BLaER1 (cell line): ENCODE measurements around the gene SULT1A1.
A peak's percentile ranks its signal among the peaks of the same experiment; 100 is the strongest.

Source experiments
- H3K27ac ChIP-seq: shearing (Covaris generic); formaldehyde crosslinking; 2 replicates; pipeline ENCODE4 v1.8.1; 2022
- H3K27me3 ChIP-seq: shearing (Covaris generic); formaldehyde crosslinking; 2 replicates; pipeline ENCODE4 v1.8.1; 2022
- H3K36me3 ChIP-seq: shearing (Covaris generic); formaldehyde crosslinking; 2 replicates; pipeline ENCODE4 v1.8.1; 2022
- H3K4me1 ChIP-seq: shearing (Covaris generic); formaldehyde crosslinking; 2 replicates; pipeline ENCODE4 v1.8.1; 2022
- H3K4me2 ChIP-seq: shearing (Covaris generic); formaldehyde crosslinking; 2 replicates; pipeline ENCODE4 v1.8.1; 2022
- H3K4me3 ChIP-seq: shearing (Covaris generic); formaldehyde crosslinking; 2 replicates; pipeline ENCODE4 v1.8.1; 2022
- H3K9ac ChIP-seq: shearing (Covaris generic); formaldehyde crosslinking; 2 replicates; pipeline ENCODE4 v1.8.1; 2022
- H3K9me3 ChIP-seq: shearing (Covaris generic); formaldehyde crosslinking; 2 replicates; pipeline ENCODE4 v1.8.1; 2022
- H4K20me1 ChIP-seq: shearing (Covaris generic); formaldehyde crosslinking; 2 replicates; pipeline ENCODE4 v1.8.1; 2022
- Cebpa-rat ChIP-seq: shearing (Covaris generic); IDR thresholded peaks from 2 replicates; pipeline ENCODE4 v1.8.1; 2022

Gene SULT1A1

DNA sequence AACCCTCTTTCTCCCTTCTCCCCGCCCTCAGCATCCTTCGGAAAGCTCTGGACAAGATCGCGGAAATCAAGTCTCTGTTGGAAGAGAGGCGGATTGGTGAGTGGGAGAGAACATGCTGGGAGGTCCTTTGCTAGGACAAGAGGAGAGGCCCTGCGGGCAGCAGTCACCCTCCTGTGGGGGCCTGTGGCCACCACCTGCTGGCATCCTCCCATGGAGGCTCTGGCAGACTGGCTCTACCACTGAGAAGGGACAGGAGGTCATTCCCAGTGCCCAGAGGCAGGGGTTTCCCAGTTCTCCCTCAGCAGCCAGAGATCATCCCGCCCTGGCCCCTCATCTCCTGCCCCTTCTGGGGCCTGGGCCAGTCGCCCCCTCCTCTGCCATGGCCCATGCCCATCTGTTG is 20.8 kb downstream of the SULT1A1 start:
- no peak overlapping the region for H3K4me3 ChIP-seq
- H3K9ac ChIP-seq: no peak overlapping the region
- no peaks in the 10 kb centered on the region for H3K9me3 ChIP-seq
- H3K4me1 ChIP-seq: no peaks in the 10 kb centered on the region
- H4K20me1 ChIP-seq: no peaks in the 10 kb centered on the region
- H3K27me3 ChIP-seq: no peaks in the 10 kb centered on the region
- no peak overlapping the region for H3K4me2 ChIP-seq
- no peak for TF ChIP-seq Cebpa-rat
- H3K36me3 ChIP-seq: peaks cover 93% of the 10 kb centered on the region
- no peak overlapping the region for H3K27ac ChIP-seq

DNA sequence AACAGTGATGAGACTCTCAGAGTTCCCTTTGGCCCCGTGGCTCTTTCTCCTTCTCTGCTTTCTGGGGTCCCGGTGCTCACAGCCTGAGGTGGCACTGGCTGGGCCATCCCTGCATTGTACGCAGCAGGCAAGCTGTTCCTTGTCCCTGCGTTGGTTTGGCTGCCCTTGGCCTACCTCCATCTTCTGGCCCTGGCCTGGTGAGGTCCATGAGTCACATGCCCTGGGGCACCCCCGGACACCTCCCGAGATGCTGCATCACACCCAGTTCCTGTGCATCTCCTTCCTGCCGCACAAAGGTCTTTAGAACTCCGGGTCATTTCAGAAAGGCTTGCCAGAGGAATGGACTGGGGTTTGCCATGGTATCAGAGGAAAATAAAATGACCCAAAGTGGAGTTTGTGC is 22.5 kb downstream of the SULT1A1 start:
- Histone ChIP-seq H3K4me3 (no peak overlapping the region), H3K27me3 (no peaks in the 10 kb centered on the region), H3K27ac (no peak overlapping the region), H3K4me2 (no peak overlapping the region), H3K4me1 (no peaks in the 10 kb centered on the region), H4K20me1 (no peaks in the 10 kb centered on the region), H3K9me3 (no peaks in the 10 kb centered on the region), H3K36me3 (peaks cover 99% of the 10 kb centered on the region), H3K9ac (no peak overlapping the region)
- no peak for TF ChIP-seq Cebpa-rat

DNA sequence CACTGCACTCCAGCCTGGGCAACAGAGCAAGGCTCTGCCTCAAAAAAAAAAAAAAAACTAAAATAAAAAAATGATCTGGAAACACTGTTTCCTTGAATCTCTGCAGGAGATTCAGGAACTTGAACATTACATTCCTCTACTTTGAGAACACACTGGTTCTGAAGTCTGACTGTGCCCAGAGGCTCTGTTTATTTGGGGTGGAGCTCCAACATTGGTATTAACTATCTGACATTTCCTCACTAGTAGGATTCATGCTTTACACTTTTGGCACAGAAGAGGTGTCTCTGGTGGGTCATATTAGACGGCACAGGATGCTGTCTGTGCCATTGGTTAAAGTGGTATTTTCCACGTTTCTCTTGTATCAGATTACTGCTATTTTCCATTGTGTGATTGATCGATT is 23.4 kb downstream of the SULT1A1 start:
- Histone ChIP-seq H3K36me3 (peaks cover 99% of the 10 kb centered on the region), H3K9ac (no peak overlapping the region), H4K20me1 (no peaks in the 10 kb centered on the region), H3K27me3 (no peaks in the 10 kb centered on the region), H3K9me3 (no peaks in the 10 kb centered on the region), H3K4me2 (no peak overlapping the region), H3K27ac (no peak overlapping the region), H3K4me1 (no peaks in the 10 kb centered on the region), H3K4me3 (no peak overlapping the region)
- TF ChIP-seq Cebpa-rat: no peak

DNA sequence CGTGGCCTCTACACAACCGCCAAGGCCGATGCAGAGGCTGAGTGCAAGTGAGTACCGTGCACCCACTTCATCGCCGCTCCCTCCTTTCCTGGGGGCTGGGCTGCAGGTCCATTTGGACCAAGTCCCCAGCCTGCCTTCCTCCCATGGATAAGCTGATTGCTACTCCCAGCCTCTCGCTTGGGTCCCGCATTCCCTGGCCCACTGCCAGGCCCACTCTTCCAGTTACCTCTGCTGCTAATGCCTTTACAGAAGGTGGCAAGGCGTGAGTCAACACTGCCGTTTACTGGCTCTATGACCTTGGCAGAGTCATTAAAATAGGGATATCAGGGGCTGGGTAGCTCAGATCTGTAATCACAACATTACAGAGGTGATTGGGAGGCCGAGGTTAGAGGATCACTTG is 24.2 kb downstream of the SULT1A1 start:
- Histone ChIP-seq H4K20me1 (no peaks in the 10 kb centered on the region), H3K27ac (no peak overlapping the region), H3K4me1 (no peaks in the 10 kb centered on the region), H3K27me3 (no peaks in the 10 kb centered on the region), H3K36me3 (peaks cover 99% of the 10 kb centered on the region), H3K4me3 (no peak overlapping the region), H3K9me3 (no peaks in the 10 kb centered on the region), H3K9ac (no peak overlapping the region), H3K4me2 (no peak overlapping the region)
- no peak for TF ChIP-seq Cebpa-rat

DNA sequence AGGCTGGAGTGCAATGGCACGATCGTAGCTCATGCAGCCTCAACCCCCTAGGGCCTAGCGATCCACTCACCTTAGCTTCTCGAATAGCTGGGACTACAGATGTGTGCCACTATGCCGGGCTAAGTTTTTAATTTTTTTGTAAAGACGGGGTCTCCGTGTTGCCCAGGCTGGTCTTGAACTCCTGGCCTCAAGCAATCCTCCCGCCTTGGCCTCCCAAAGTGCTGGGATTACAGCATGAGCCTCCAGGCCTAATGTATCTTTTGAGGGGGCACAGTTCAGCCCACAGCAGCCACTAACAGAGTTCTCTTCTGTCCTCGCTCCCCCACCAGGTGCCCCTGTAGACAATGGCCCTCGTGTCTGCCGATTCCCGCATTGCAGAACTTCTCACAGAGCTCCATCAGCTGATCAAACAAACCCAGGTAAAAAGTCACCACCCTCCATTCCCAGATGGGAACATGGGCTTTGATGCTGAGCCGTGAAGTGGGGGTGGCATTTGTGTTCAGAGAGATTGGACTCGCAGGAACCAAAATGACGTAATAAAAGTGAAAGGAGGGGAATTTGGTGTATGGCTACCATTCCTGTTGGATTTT is 29.0 kb downstream of the SULT1A1 start:
- TF ChIP-seq Cebpa-rat: no peak
- H3K27ac ChIP-seq: no peak overlapping the region
- H3K4me2 ChIP-seq: no peak overlapping the region
- H3K27me3 ChIP-seq: no peaks in the 10 kb centered on the region
- H4K20me1 ChIP-seq: no peaks in the 10 kb centered on the region; the same call in 1 of the 2 replicates
- no peaks in the 10 kb centered on the region for H3K4me1 ChIP-seq
- H3K9ac ChIP-seq: no peak overlapping the region
- H3K36me3 ChIP-seq: peaks cover 57% of the 10 kb centered on the region
- H3K4me3 ChIP-seq: no peak overlapping the region
- H3K9me3 ChIP-seq: no peaks in the 10 kb centered on the region

DNA sequence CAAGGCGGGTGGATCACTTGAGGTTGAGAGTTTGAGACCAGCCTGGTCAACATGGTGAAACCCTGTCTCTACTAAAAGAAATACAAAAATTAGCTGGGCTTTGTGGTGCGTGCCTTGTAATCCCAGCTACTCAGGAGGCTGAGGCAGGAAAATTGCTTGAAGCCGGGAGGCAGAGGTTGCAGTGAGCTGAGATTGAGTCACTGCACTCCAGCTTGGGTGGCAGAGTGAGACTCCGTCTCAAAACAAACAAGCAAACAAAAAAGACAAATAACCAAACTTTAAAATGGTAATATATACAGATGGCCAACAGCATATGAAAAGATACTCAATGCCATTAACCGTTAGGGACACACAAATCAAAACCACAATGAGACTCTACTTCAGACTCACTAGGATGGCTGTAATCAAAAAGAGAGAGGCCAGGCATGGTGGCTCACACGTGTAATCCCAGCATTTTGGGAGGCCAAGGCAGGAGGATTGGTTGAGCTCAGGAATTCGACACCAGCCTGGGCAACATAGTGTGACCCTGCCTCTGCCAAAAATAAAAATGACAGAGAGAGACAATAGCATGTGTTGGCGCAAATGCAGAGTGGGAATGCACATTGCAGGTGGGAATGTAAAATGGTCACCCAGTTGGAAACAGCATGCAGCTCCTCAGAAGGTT is 34.3 kb downstream of the SULT1A1 start:
- peaks cover 22% of the 10 kb centered on the region for H3K4me1 ChIP-seq
- no peak overlapping the region for H3K4me3 ChIP-seq
- no peak overlapping the region for H3K27ac ChIP-seq
- H3K27me3 ChIP-seq: no peaks in the 10 kb centered on the region
- H3K36me3 ChIP-seq: peaks cover 30% of the 10 kb centered on the region
- TF ChIP-seq Cebpa-rat: no peak
- peaks cover 22% of the 10 kb centered on the region for H4K20me1 ChIP-seq
- no peaks in the 10 kb centered on the region for H3K9me3 ChIP-seq
- no peak overlapping the region for H3K9ac ChIP-seq
- no peak overlapping the region for H3K4me2 ChIP-seq

DNA sequence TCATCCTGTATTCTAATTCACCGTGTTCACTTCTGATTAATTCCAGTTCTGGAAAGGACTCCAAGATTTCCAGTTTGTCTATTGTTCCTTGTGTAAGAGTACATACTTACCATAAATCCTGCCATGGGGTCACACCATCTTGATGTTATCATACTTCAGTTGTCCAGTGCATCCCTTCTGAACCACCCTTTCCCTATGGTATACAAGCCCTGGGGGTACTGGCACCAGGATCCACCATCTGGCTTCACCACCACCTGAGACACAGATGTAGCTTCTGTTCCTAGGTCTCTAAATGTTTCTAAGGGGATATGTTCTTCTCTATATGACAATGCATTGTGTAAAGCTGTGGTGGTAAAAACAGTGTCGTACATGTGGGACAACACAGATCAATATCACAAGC is 34.9 kb downstream of the SULT1A1 start:
- Histone ChIP-seq H3K9ac (no peak overlapping the region), H3K36me3 (peaks cover 26% of the 10 kb centered on the region; the same call in 1 of the 2 replicates), H3K4me1 (peaks cover 22% of the 10 kb centered on the region), H4K20me1 (peaks cover 24% of the 10 kb centered on the region), H3K9me3 (no peaks in the 10 kb centered on the region), H3K27me3 (no peaks in the 10 kb centered on the region), H3K27ac (no peak overlapping the region), H3K4me2 (no peak overlapping the region), H3K4me3 (no peak overlapping the region)
- TF ChIP-seq Cebpa-rat: no peak

DNA sequence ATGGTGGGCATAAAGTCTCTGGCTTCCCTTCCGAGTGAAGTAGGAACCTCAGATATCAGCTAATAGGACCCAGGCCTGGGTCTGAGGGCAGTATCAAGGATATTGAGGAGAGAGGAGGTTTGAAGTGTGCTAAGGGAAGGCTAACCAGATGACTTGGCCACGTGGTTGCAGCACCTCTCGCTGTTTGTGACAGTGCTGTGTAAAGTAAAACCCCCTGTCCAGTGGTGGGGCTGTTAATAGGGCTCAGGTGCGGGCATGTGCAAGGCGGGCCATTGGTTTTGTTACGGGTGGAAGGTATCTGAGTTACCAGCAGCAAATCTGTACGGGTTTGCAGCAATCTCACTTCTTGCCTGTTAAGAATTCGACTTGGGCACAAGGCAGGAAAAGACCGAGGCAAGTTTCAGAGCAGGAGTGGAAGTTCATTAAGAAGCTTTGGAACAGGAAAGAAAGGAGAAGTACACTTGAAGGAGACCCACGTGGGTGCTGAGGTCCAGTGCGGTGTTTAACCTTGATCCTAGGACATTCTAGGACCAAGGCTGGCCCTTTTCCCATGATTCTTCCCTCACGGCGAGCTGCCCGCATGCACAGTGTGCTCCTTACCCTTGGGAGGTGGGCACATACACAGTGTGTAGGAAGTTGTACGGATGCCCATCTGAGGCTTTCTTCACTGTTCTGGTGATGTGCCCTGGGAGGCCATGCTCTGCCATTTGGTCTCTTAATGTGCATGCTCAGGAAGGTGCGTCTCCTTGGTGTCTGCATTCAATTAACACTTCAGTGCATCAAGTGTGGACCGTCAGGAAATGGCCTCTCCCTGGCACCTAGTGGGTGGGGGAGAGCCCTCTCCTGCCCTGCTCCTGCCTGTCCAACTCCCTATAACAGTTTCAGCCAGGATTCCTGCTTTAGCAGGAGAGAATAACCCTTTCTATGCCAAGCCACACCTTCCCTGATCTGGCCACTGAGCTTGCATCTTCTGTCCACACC is 35.8 kb downstream of the SULT1A1 start:
- no peak overlapping the region for H3K4me2 ChIP-seq

DNA sequence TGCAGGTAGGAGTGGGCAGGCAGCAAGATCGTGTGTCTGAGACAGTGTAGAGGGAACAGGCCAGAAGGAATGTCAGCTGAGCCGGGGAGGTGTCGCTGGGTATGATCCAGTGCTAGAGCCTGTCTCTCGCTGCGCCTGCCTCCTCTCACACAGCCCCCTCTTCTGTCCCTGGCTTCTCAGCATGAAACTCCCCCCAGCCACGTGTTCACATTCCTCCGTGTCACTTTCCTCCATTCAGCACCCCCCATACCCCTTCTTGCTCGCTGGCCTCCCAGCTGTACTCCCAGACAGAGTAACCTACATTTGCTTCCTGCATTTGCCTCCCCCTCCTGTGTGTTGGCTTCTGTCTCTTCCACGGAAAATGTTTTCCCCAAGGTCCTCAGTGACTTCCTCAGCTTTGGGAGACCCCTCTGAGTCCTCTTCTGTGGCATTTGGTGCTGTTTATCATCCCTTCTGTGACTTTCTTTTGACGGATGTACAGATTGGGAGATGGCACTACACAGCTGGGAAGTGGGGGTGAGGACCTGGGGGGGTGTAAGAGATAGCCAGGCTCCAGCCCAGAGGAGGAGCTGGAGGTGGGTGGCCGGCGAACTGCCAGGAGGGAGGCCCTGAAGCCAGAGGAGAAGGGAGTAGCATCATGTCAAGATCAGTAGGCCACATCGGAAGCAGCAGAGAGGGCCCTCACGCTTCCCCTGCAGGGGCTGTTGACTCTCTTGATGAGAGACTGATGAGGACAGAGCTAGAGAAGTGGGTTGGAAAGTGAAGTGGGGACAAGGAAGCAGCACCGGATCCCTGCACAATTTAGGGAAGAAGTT is 36.9 kb downstream of the SULT1A1 start:
- Histone ChIP-seq H3K36me3 (peaks cover 43% of the 10 kb centered on the region; the same call in 1 of the 2 replicates), H3K27ac (peak overlapping the region; percentile 51), H4K20me1 (peaks cover 32% of the 10 kb centered on the region), H3K27me3 (no peaks in the 10 kb centered on the region), H3K4me3 (no peak overlapping the region), H3K4me2 (peak overlapping the region; percentile 53), H3K9me3 (peaks cover 6% of the 10 kb centered on the region), H3K9ac (peak overlapping the region; percentile 27; the same call in 1 of the 2 replicates), H3K4me1 (peaks cover 22% of the 10 kb centered on the region)
- no peak for TF ChIP-seq Cebpa-rat

More for the DNA sequence above, 35.8 kb downstream of the SULT1A1 start:
- Histone ChIP-seq H4K20me1 (peaks cover 32% of the 10 kb centered on the region), H3K9ac (no peak overlapping the region), H3K27me3 (no peaks in the 10 kb centered on the region), H3K36me3 (peaks cover 35% of the 10 kb centered on the region; the same call in 1 of the 2 replicates), H3K27ac (no peak overlapping the region), H3K4me3 (no peak overlapping the region), H3K9me3 (no peaks in the 10 kb centered on the region), H3K4me1 (peaks cover 22% of the 10 kb centered on the region)
- no peak for TF ChIP-seq Cebpa-rat
